A549 (cell line): ENCODE measurements around the gene CHAF1A. TPM values are rescaled to one million over a fixed set of nuclear protein-coding genes. Genes with fewer than 3 reads are reported as not detected.

Experiments
- ATAC-seq, 2 experiments: fragments of 200-7000 bp in 1 of 2; fragments of >200 bp in 1 of 2; cut with Nextera tagmentation in 1 of 2; cut with Tn5 transposase in 1 of 2; 3 replicates each; pipeline versions ENCODE4 v1.8.0 to v1.9.1; 2018 to 2020; ENCODE audit warnings: mild to moderate bottlenecking in 1 of 2, moderate library complexity in 1 of 2
- CTCF ChIA-PET: fragments of 300-600 bp; sonication (Branson Sonifier 250); formaldehyde crosslinking; extraction: SDS; loops from one replicate; lab custom pipeline; 2021; ENCODE audit warnings: antibody characterized with exemption, inconsistent platforms; lab: Yijun Ruan, JAX
- POLR2A ChIA-PET: fragments of 350-600 bp; formaldehyde crosslinking; extraction: SDS; loops from one replicate; lab custom pipeline; 2021; ENCODE audit warnings: antibody characterized with exemption, inconsistent platforms; lab: Yijun Ruan, JAX
- DNase-seq, 2 experiments: peaks; one replicate each; pipeline versions ENCODE4 v3.0.0 to v3.0.0-alpha.2; 2011 to 2016; ENCODE audit warnings: low read depth in 1 of 2, low spot score in 1 of 2
- FAIRE-seq: peaks from 2 replicates; lab custom pipeline; 2011; peaks lifted over from hg19 to GRCh38; lab: Jason Lieb, UNC
- H3K27ac ChIP-seq, 2 experiments: fragments of >200 bp; sonication (Bioruptor Twin); formaldehyde crosslinking; 3 replicates each; pipeline ENCODE4 v1.5.1; 2016 to 2017
- H3K4me1 ChIP-seq: fragments of >200 bp; sonication (Bioruptor Twin); formaldehyde crosslinking; 3 replicates; pipeline ENCODE4 v1.6.1; 2016
- H3K4me2 ChIP-seq: fragments of >200 bp; sonication (Bioruptor Twin); formaldehyde crosslinking; 3 replicates; pipeline ENCODE4 v1.6.1; 2016
- H3K4me3 ChIP-seq: fragments of >200 bp; sonication (Bioruptor Twin); formaldehyde crosslinking; 3 replicates; pipeline ENCODE4 v1.5.1; 2016
- H3K9me3 ChIP-seq: fragments of >200 bp; sonication (Bioruptor Twin); formaldehyde crosslinking; 3 replicates; pipeline ENCODE4 v1.6.1; 2016
- CEBPB ChIP-seq, 2 experiments: fragments of >200 bp in 1 of 2; sonication (Bioruptor Twin) in 1 of 2; formaldehyde crosslinking in 1 of 2; IDR thresholded peaks; 2 replicates each; pipeline ENCODE4 v1.6.1; 2012 to 2016
- CTCF ChIP-seq: fragments of >200 bp; sonication (Bioruptor Twin); formaldehyde crosslinking; IDR thresholded peaks from 3 replicates; pipeline ENCODE4 v1.5.1; 2016
- ELK1 ChIP-seq: fragments of 150-350 bp; IDR thresholded peaks from 2 replicates; pipeline ENCODE4 v1.6.1; 2014; ENCODE audit warnings: low read depth, mild to moderate bottlenecking, low read length
- ESRRA ChIP-seq: fragments of 150-350 bp; IDR thresholded peaks from 2 replicates; pipeline ENCODE4 v1.6.1; 2014; ENCODE audit warnings: mild to moderate bottlenecking, low read length, borderline replicate concordance
- FOSL2 ChIP-seq, 2 experiments: fragments of 450-650 bp in 1 of 2; fragments of >200 bp in 1 of 2; sonication (Bioruptor Twin) in 1 of 2; formaldehyde crosslinking; IDR thresholded peaks; 2 replicates each; pipeline versions ENCODE4 v1.5.0 to v1.6.1; 2016 to 2020; ENCODE audit warnings: mild to moderate bottlenecking in 1 of 2, moderate library complexity in 1 of 2
- HOXA7 ChIP-seq: fragments of 250-450 bp; sonication (Bioruptor Pico); IDR thresholded peaks from 2 replicates; pipeline ENCODE4 v1.5.0; 2020; ENCODE audit warnings: mild to moderate bottlenecking, moderate library complexity
- JUN ChIP-seq, 2 experiments: fragments of >200 bp; sonication (Bioruptor Twin); formaldehyde crosslinking; IDR thresholded peaks; 2 replicates in 1 of 2; 3 replicates in 1 of 2; pipeline ENCODE4 v1.6.1; 2016 to 2017
- JUNB ChIP-seq: fragments of >200 bp; sonication (Bioruptor Twin); formaldehyde crosslinking; IDR thresholded peaks from 2 replicates; pipeline ENCODE4 v1.6.1; 2016
- KDM5A ChIP-seq: fragments of 200-600 bp; sonication (generic); IDR thresholded peaks from 2 replicates; pipeline ENCODE4 v1.6.1; 2016; ENCODE audit warnings: antibody characterized with exemption, mild to moderate bottlenecking
- MAZ ChIP-seq: fragments of 150-350 bp; IDR thresholded peaks from 2 replicates; pipeline ENCODE4 v1.6.1; 2014; ENCODE audit warnings: antibody characterized with exemption, low read depth, low read length, borderline replicate concordance
- MYC ChIP-seq: IDR thresholded peaks from 2 replicates; pipeline ENCODE4 v1.6.1; 2012; ENCODE audit warnings: mild to moderate bottlenecking, inconsistent platforms, low read length, improper control_type of control experiment, borderline replicate concordance
- NFE2L2 ChIP-seq: fragments of 150-350 bp; conservative IDR thresholded peaks from 2 replicates; pipeline ENCODE4 v1.6.1; 2014; ENCODE audit warnings: low read length
- NPAS2 ChIP-seq: fragments of 250-450 bp; sonication (Bioruptor Pico); IDR thresholded peaks from 2 replicates; pipeline ENCODE4 v1.8.0; 2022; ENCODE audit warnings: mild to moderate bottlenecking, moderate library complexity, borderline replicate concordance
- POLR2AphosphoS2 ChIP-seq: conservative IDR thresholded peaks from 2 replicates; pipeline ENCODE4 v1.6.1; 2012; ENCODE audit warnings: low read length, improper control_type of control experiment, inconsistent platforms
- RAD21 ChIP-seq, 2 experiments: fragments of >200 bp in 1 of 2; sonication (Bioruptor Twin) in 1 of 2; formaldehyde crosslinking in 1 of 2; IDR thresholded peaks in 1 of 2; conservative IDR thresholded peaks in 1 of 2; 2 replicates in 1 of 2; 3 replicates in 1 of 2; pipeline ENCODE4 v1.6.1; 2012 to 2018; ENCODE audit warnings: inconsistent platforms in 1 of 2
- RARB ChIP-seq: fragments of 250-450 bp; sonication (Bioruptor Pico); IDR thresholded peaks from 2 replicates; pipeline ENCODE4 v1.8.0; 2021; ENCODE audit warnings: mild to moderate bottlenecking, moderate library complexity
- RCOR1 ChIP-seq: fragments of 150-350 bp; IDR thresholded peaks from 2 replicates; pipeline ENCODE4 v1.6.1; 2014; ENCODE audit warnings: antibody characterized with exemption, low read length, low read depth
- REST ChIP-seq: fragments of 200-600 bp; sonication (generic); IDR thresholded peaks from 2 replicates; pipeline ENCODE4 v1.6.1; 2016; ENCODE audit warnings: antibody characterized with exemption, mild to moderate bottlenecking, moderate library complexity
- RFX5 ChIP-seq: fragments of 450-650 bp; IDR thresholded peaks from 2 replicates; pipeline ENCODE4 v1.7.1; 2014; ENCODE audit warnings: antibody characterized with exemption, mild to moderate bottlenecking, moderate library complexity
- SMC3 ChIP-seq: fragments of >200 bp; sonication (Bioruptor Twin); formaldehyde crosslinking; IDR thresholded peaks from 3 replicates; pipeline ENCODE4 v1.6.1; 2018; ENCODE audit warnings: inconsistent platforms
- SREBF2 ChIP-seq: fragments of 450-650 bp; IDR thresholded peaks from 2 replicates; pipeline ENCODE4 v1.6.1; 2014; ENCODE audit warnings: mild to moderate bottlenecking, moderate library complexity
- USF2 ChIP-seq: fragments of 450-650 bp; IDR thresholded peaks from 2 replicates; pipeline ENCODE4 v1.6.1; 2014; ENCODE audit warnings: antibody characterized with exemption
- ZSCAN20 ChIP-seq: fragments of 250-450 bp; sonication (Bioruptor Pico); IDR thresholded peaks from 2 replicates; pipeline ENCODE4 v1.8.0; 2022; ENCODE audit warnings: mild to moderate bottlenecking, moderate library complexity
- WGBS: methylation state at CpG from one replicate; pipeline ENCODE4 v1.1.6; 2017; ENCODE audit errors: missing lambda C conversion rate; 5-methylcytosine and 5-hydroxymethylcytosine counted together
- polyA plus RNA-seq, 4 experiments: library from polyadenylated mRNA; depleted of rRNA in 3 of 4; stranded (reverse); fragments of >200 nt; fragmentation: RNase III in 1 of 4; extraction: RNeasy Plus Mini Kit Qiagen cat#74134 plus additional on column Dnase treatment in 1 of 4; gene quantifications; 2 replicates in 3 of 4; 3 replicates in 1 of 4; pipeline ENCODE4 v1.2.3, GENCODE V29; 2011 to 2017

CHAF1A gene
- polyA plus RNA-seq, 2 of the 4 experiments (the other 2 are of a cell fraction) = 15.6 to 28.0 TPM

GRCh38 chr19:4352701-4353121, 49.7 kb upstream of the CHAF1A start:
- peak; percentile 66 for TF ChIP-seq CTCF
- TF ChIP-seq MAZ = no peak
- TF ChIP-seq RAD21 (conservative IDR thresholded peaks at IDR 0.05 in 1 of 2, IDR thresholded peaks at IDR 0.05 in 1 of 2) = peak; percentile 35 to 39; a peak in 3 of 5 replicates
- peak; percentile 49 for TF ChIP-seq SMC3
- TF ChIP-seq MYC = no peak
- no peak for TF ChIP-seq POLR2AphosphoS2
- WGBS = 19% methylated on average over 7 of the region's 9 CpGs
- peak in 1 of 2 experiments; percentile 74; a peak in 4 of 6 replicates for ATAC-seq
- H3K27ac ChIP-seq = no peak overlapping the region
- H3K4me3 ChIP-seq = no peak overlapping the region
- H3K4me1 ChIP-seq = no peaks in the 10 kb centered on the region
- POLR2A ChIA-PET = interaction anchor here (1.7 kb wide), 1 partner anchor 10 kb away, joined by 7 read pairs; the partner anchor contains the start of gene MPND
- H3K4me2 ChIP-seq = no peak overlapping the region
- no peaks in the 10 kb centered on the region for H3K9me3 ChIP-seq
- CTCF ChIA-PET = interaction anchor here (0.7 to 4.3 kb wide), 26 partner anchors 9 to 483 kb away, joined by 3 to 47 read pairs (median 5); partner anchors contain the start of genes FSD1, MPND and SHD
- DNase-seq = peak; percentile 51 to 66
- FAIRE-seq = no peak

GRCh38 chr19:4354282-4354681, 48.2 kb upstream of the CHAF1A start:
- H3K4me1 ChIP-seq = no peaks in the 10 kb centered on the region
- no peak overlapping the region for H3K4me2 ChIP-seq
- DNase-seq = no peak
- WGBS = 90% methylated on average over 9 of the region's 12 CpGs
- CTCF ChIA-PET = interaction anchor here (1.4 to 4.3 kb wide), 6 partner anchors 8 to 86 kb away, joined by 3 to 47 read pairs (median 16); partner anchors contain the start of gene SH3GL1
- TF ChIP-seq FOSL2 (IDR thresholded peaks at IDR 0.05) (no peak), FOSL2 (CRISPR knock-in tag; IDR thresholded peaks at IDR 0.05) (no peak), REST (no peak), ESRRA (no peak), ZSCAN20 (CRISPR knock-in tag) (no peak), RARB (CRISPR knock-in tag) (no peak), ELK1 (no peak), NFE2L2 (no peak), RFX5 (no peak)
- TF ChIP-seq, all 56 proteins: peak for 0
- H3K9me3 ChIP-seq = no peaks in the 10 kb centered on the region
- H3K4me3 ChIP-seq = no peak overlapping the region
- no peak overlapping the region for H3K27ac ChIP-seq
- FAIRE-seq (no peak), ATAC-seq (no peak)
- POLR2A ChIA-PET = no interaction called here

- FAIRE-seq (no peak), DNase-seq (no peak), ATAC-seq (no peak)
- ChIA-PET CTCF (interaction anchor here (0.7 to 4.3 kb wide), 6 partner anchors 8 to 107 kb away, joined by 3 to 47 read pairs (median 16); partner anchors contain the start of gene SH3GL1), POLR2A (no interaction called here)
- WGBS = 100% methylated on average over 5 of the region's 17 CpGs
- Histone ChIP-seq H3K4me2 (no peak overlapping the region), H3K4me1 (no peaks in the 10 kb centered on the region), H3K4me3 (no peak overlapping the region), H3K27ac (no peak overlapping the region), H3K9me3 (no peaks in the 10 kb centered on the region)
- TF ChIP-seq KDM5A = no peak
- no peak for TF ChIP-seq CTCF
- TF ChIP-seq USF2 = no peak
- TF ChIP-seq RCOR1 = no peak
- TF ChIP-seq NPAS2 (CRISPR knock-in tag) = no peak
- no peak for TF ChIP-seq SREBF2
- no peak for TF ChIP-seq JUNB
- no peak for TF ChIP-seq HOXA7 (CRISPR knock-in tag)
- no peak for TF ChIP-seq CEBPB (IDR thresholded peaks at IDR 0.05)
- no peak for TF ChIP-seq RARB (CRISPR knock-in tag)
- TF ChIP-seq POLR2AphosphoS2 = no peak
- TF ChIP-seq SMC3 = no peak
- no peak for TF ChIP-seq JUN (IDR thresholded peaks at IDR 0.05)
Measured at GRCh38 chr19:4354897-4355296, 47.5 kb upstream of the CHAF1A start.
